Mesendoderm (in vitro differentiated cells): ENCODE data around the gene NQO1.

Source experiments
- DNase-seq: peaks from one replicate; pipeline ENCODE4 v3.0.0; 2013
- H2AK5ac ChIP-seq: 2 replicates; pipeline ENCODE4 v1.6.1; 2013; ENCODE audit warnings: low read length, inconsistent platforms
- H2BK120ac ChIP-seq: 2 replicates; pipeline ENCODE4 v1.6.1; 2013; ENCODE audit warnings: low read depth, mild to moderate bottlenecking, low read length, moderate library complexity, mixed read lengths
- H2BK15ac ChIP-seq: replicated peaks from 2 replicates; pipeline ENCODE4 v1.6.1; 2013; ENCODE audit warnings: low read depth, mild to moderate bottlenecking, moderate library complexity
- H2BK5ac ChIP-seq: 2 replicates; pipeline ENCODE4 v1.6.1; 2013; ENCODE audit warnings: low read length, inconsistent platforms
- H3K18ac ChIP-seq: 2 replicates; pipeline ENCODE4 v1.6.1; 2013; ENCODE audit warnings: mild to moderate bottlenecking, low read length, mixed read lengths
- H3K23ac ChIP-seq: one replicate; pipeline ENCODE4 v1.6.1; 2013; ENCODE audit warnings: low read length
- H3K27ac ChIP-seq: 2 replicates; pipeline ENCODE4 v1.5.1; 2013; ENCODE audit warnings: low read depth, mild to moderate bottlenecking, inconsistent platforms, low read length, moderate library complexity
- H3K27me3 ChIP-seq: 2 replicates; pipeline ENCODE4 v1.6.1; 2013; ENCODE audit warnings: low read length, control low read depth, mild to moderate bottlenecking, inconsistent platforms; ENCODE audit not compliant: insufficient read depth, poor library complexity
- H3K36me3 ChIP-seq: 2 replicates; pipeline ENCODE4 v1.6.1; 2013; ENCODE audit warnings: low read length, inconsistent platforms; ENCODE audit not compliant: control insufficient read depth, insufficient read depth
- H3K4ac ChIP-seq: one replicate; pipeline ENCODE4 v1.6.1; 2013; ENCODE audit warnings: low read depth, mild to moderate bottlenecking, low read length, moderate library complexity
- H3K4me1 ChIP-seq: 2 replicates; pipeline ENCODE4 v1.6.1; 2013; ENCODE audit warnings: low read depth, low read length, inconsistent platforms; ENCODE audit not compliant: control insufficient read depth
- H3K4me2 ChIP-seq: 2 replicates; pipeline ENCODE4 v1.6.1; 2013; ENCODE audit warnings: low read length
- H3K4me3 ChIP-seq: 2 replicates; pipeline ENCODE4 v1.5.1; 2013; ENCODE audit warnings: mild to moderate bottlenecking, low read length
- H3K56ac ChIP-seq: one replicate; pipeline ENCODE4 v1.6.1; 2013; ENCODE audit warnings: low read length
- H3K79me1 ChIP-seq: 2 replicates; pipeline ENCODE4 v1.6.1; 2013; ENCODE audit warnings: low read length, inconsistent platforms
- H3K79me2 ChIP-seq: 2 replicates; pipeline ENCODE4 v1.6.1; 2013; ENCODE audit warnings: mild to moderate bottlenecking, low read length; ENCODE audit not compliant: control insufficient read depth, insufficient read depth
- H3K9ac ChIP-seq: 2 replicates; pipeline ENCODE4 v1.6.1; 2013; ENCODE audit warnings: low read length, inconsistent platforms
- H4K5ac ChIP-seq: one replicate; pipeline ENCODE4 v1.6.1; 2013; ENCODE audit warnings: low read length
- H4K8ac ChIP-seq: one replicate; pipeline ENCODE4 v1.6.1; 2013; ENCODE audit warnings: low read depth, mild to moderate bottlenecking, control low read depth, low read length, moderate library complexity
- WGBS: extraction: QIAGEN DNeasy Blood & Tissue Kit; methylation state at CpG from one replicate; pipeline ENCODE4 v1.1.7; 2013; ENCODE audit warnings: low lambda C conversion rate, missing lambda C conversion rate; ENCODE audit not compliant: insufficient coverage; ENCODE audit errors: extremely low coverage; 5-methylcytosine and 5-hydroxymethylcytosine counted together

NQO1 gene

GRCh38 chr16:69717066-69717465, 9.3 kb downstream of the NQO1 start:
- Histone ChIP-seq H3K4me2 (no peak overlapping the region), H3K18ac (no peak overlapping the region), H3K27me3 (no peaks in the 10 kb centered on the region), H3K79me2 (no peaks in the 10 kb centered on the region), H2BK120ac (no peak overlapping the region), H2BK5ac (no peak overlapping the region), H2AK5ac (no peak overlapping the region), H3K56ac (no peak overlapping the region), H4K5ac (no peak overlapping the region), H3K4me3 (no peak overlapping the region), H3K4me1 (no peaks in the 10 kb centered on the region), H3K23ac (no peak overlapping the region), H4K8ac (no peak overlapping the region), H3K9ac (no peak overlapping the region), H3K79me1 (no peaks in the 10 kb centered on the region), H3K36me3 (peaks cover 3% of the 10 kb centered on the region), H2BK15ac (no peak overlapping the region), H3K4ac (no peak overlapping the region), H3K27ac (no peak overlapping the region)
- no CpG with 5 or more reads among the region's 6 CpGs for WGBS
- no peak for DNase-seq

- peaks cover 8% of the 10 kb centered on the region for H3K36me3 ChIP-seq
Measured at GRCh38 chr16:69712914-69713581, 13.3 kb downstream of the NQO1 start.

GRCh38 chr16:69712277-69712676, 14.1 kb downstream of the NQO1 start:
- Histone ChIP-seq H3K27ac (no peak overlapping the region), H3K23ac (no peak overlapping the region), H2BK120ac (no peak overlapping the region), H3K4ac (no peak overlapping the region), H4K5ac (no peak overlapping the region), H3K36me3 (peaks cover 7% of the 10 kb centered on the region), H3K4me3 (no peak overlapping the region), H3K27me3 (no peaks in the 10 kb centered on the region), H3K79me1 (no peaks in the 10 kb centered on the region), H3K18ac (no peak overlapping the region), H3K9ac (no peak overlapping the region), H2AK5ac (no peak overlapping the region), H3K4me2 (no peak overlapping the region), H3K56ac (no peak overlapping the region), H4K8ac (no peak overlapping the region), H3K79me2 (no peaks in the 10 kb centered on the region), H2BK15ac (no peak overlapping the region), H2BK5ac (no peak overlapping the region), H3K4me1 (no peaks in the 10 kb centered on the region)
- no CpG with 5 or more reads among the region's 4 CpGs for WGBS
- DNase-seq = no peak

More at GRCh38 chr16:69712914-69713581, 13.3 kb downstream of the NQO1 start:
- Histone ChIP-seq H3K4me2 (no peak overlapping the region), H3K4ac (no peak overlapping the region), H3K27ac (no peak overlapping the region), H4K8ac (no peak overlapping the region), H2BK5ac (no peak overlapping the region), H3K27me3 (no peaks in the 10 kb centered on the region), H3K79me1 (no peaks in the 10 kb centered on the region), H3K4me3 (no peak overlapping the region), H3K4me1 (no peaks in the 10 kb centered on the region), H2AK5ac (no peak overlapping the region), H2BK120ac (no peak overlapping the region), H3K18ac (no peak overlapping the region), H2BK15ac (no peak overlapping the region), H3K79me2 (no peaks in the 10 kb centered on the region), H4K5ac (no peak overlapping the region), H3K23ac (no peak overlapping the region), H3K9ac (no peak overlapping the region), H3K56ac (no peak overlapping the region)
- no peak for DNase-seq
- no CpG with 5 or more reads among the region's 9 CpGs for WGBS

GRCh38 chr16:69711115-69711740, 15.1 kb downstream of the NQO1 start:
- H3K4me3 ChIP-seq = no peak overlapping the region
- no peaks in the 10 kb centered on the region for H3K27me3 ChIP-seq
- no peak overlapping the region for H4K8ac ChIP-seq
- H3K36me3 ChIP-seq = peaks cover 4% of the 10 kb centered on the region
- no peak for DNase-seq
- H2AK5ac ChIP-seq = no peak overlapping the region
- no peak overlapping the region for H3K4me2 ChIP-seq
- H2BK120ac ChIP-seq = no peak overlapping the region
- H3K27ac ChIP-seq = no peak overlapping the region
- H3K79me2 ChIP-seq = no peaks in the 10 kb centered on the region
- no peak overlapping the region for H4K5ac ChIP-seq
- H3K18ac ChIP-seq = no peak overlapping the region
- H3K4ac ChIP-seq = no peak overlapping the region
- no peak overlapping the region for H2BK15ac ChIP-seq
- H3K23ac ChIP-seq = no peak overlapping the region
- no peaks in the 10 kb centered on the region for H3K4me1 ChIP-seq
- H3K56ac ChIP-seq = no peak overlapping the region
- no peak overlapping the region for H2BK5ac ChIP-seq
- no CpG with 5 or more reads among the region's 12 CpGs for WGBS
- no peak overlapping the region for H3K9ac ChIP-seq
- H3K79me1 ChIP-seq = no peaks in the 10 kb centered on the region

GRCh38 chr16:69709456-69710084, 16.8 kb downstream of the NQO1 start:
- H3K4me3 ChIP-seq = no peak overlapping the region
- H3K79me2 ChIP-seq = no peaks in the 10 kb centered on the region
- H3K27ac ChIP-seq = no peak overlapping the region
- H3K79me1 ChIP-seq = no peaks in the 10 kb centered on the region
- no peak overlapping the region for H4K8ac ChIP-seq
- no peak overlapping the region for H3K9ac ChIP-seq
- DNase-seq = peak; percentile 63
- H3K23ac ChIP-seq = no peak overlapping the region
- no peak overlapping the region for H4K5ac ChIP-seq
- no peak overlapping the region for H3K4ac ChIP-seq
- H2BK120ac ChIP-seq = no peak overlapping the region
- H2AK5ac ChIP-seq = no peak overlapping the region
- no peak overlapping the region for H3K18ac ChIP-seq
- H3K4me1 ChIP-seq = no peaks in the 10 kb centered on the region
- H2BK5ac ChIP-seq = no peak overlapping the region
- H3K56ac ChIP-seq = no peak overlapping the region
- H3K4me2 ChIP-seq = no peak overlapping the region
- no peak overlapping the region for H2BK15ac ChIP-seq
- no peaks in the 10 kb centered on the region for H3K27me3 ChIP-seq
- WGBS = no CpG with 5 or more reads among the region's 5 CpGs
- H3K36me3 ChIP-seq = peaks cover 4% of the 10 kb centered on the region
